Right atrium auricular region (tissue), 2 donors: ENCODE measurements around the gene COL9A3. TPM values are rescaled to one million over a fixed set of nuclear protein-coding genes. Genes with fewer than 3 reads are reported as not detected.

Experiments
- DNase-seq: peaks from one replicate; pipeline ENCODE4 v3.0.0-alpha.2; 2019; ENCODE audit warnings: low spot score
- H3K27ac ChIP-seq, 2 donors: fragments of 200-600 bp; sonication (generic); 1 replicate in 1 of 2; 2 replicates in 1 of 2; pipeline ENCODE4 v1.5.1; 2016 to 2019
- H3K27me3 ChIP-seq, 2 donors: fragments of 200-600 bp; sonication (generic); one replicate each; pipeline versions ENCODE4 v1.5.1 to v1.6.0; 2017 to 2019
- H3K36me3 ChIP-seq: fragments of 200-600 bp; sonication (generic); one replicate; pipeline ENCODE4 v1.5.1; 2016
- H3K4me1 ChIP-seq, 2 donors: fragments of 200-600 bp; sonication (generic); one replicate each; pipeline versions ENCODE4 v1.5.1 to v1.6.0; 2017 to 2019
- H3K4me3 ChIP-seq, 2 donors: fragments of 200-600 bp; sonication (generic); 1 replicate in 1 of 2; 2 replicates in 1 of 2; pipeline ENCODE4 v1.5.1; 2017 to 2019; ENCODE audit warnings: mild to moderate bottlenecking in 1 of 2, moderate library complexity in 1 of 2
- H3K9me3 ChIP-seq, 2 donors: fragments of 200-600 bp; sonication (generic); one replicate each; pipeline ENCODE4 v1.5.1; 2019
- CTCF ChIP-seq, 2 donors: fragments of 200-600 bp; sonication (generic); IDR thresholded peaks; one replicate each; pipeline ENCODE4 v1.5.1; 2019; ENCODE audit warnings: antibody characterized with exemption in 2 of 2
- total RNA-seq, 2 donors: library from RNA; depleted of rRNA; stranded (reverse); fragments of >200 nt; gene quantifications; one replicate each; pipeline ENCODE4 v1.1.0, GENCODE V29; 2016

The COL9A3 gene
- total RNA-seq, 2 donors from 2014 or later, result 4.2 to 5.7 TPM

- H3K27ac ChIP-seq, result peak overlapping the region in 1 of 2 donors; percentile 85
- no peaks in the 10 kb centered on the region for H3K27me3 ChIP-seq
- TF ChIP-seq CTCF (IDR thresholded peaks at IDR 0.05), result no peak
- DNase-seq, result no peak
- H3K4me1 ChIP-seq, result peaks cover 0 to 15% of the 10 kb centered on the region in 2 donors
- H3K9me3 ChIP-seq, result no peaks in the 10 kb centered on the region
- H3K4me3 ChIP-seq, result peak overlapping the region in 1 of 2 donors; percentile 54
- no peaks in the 10 kb centered on the region for H3K36me3 ChIP-seq
Measured at GRCh38 chr20:62825333-62825985, 8.6 kb downstream of the COL9A3 start.

DNA sequence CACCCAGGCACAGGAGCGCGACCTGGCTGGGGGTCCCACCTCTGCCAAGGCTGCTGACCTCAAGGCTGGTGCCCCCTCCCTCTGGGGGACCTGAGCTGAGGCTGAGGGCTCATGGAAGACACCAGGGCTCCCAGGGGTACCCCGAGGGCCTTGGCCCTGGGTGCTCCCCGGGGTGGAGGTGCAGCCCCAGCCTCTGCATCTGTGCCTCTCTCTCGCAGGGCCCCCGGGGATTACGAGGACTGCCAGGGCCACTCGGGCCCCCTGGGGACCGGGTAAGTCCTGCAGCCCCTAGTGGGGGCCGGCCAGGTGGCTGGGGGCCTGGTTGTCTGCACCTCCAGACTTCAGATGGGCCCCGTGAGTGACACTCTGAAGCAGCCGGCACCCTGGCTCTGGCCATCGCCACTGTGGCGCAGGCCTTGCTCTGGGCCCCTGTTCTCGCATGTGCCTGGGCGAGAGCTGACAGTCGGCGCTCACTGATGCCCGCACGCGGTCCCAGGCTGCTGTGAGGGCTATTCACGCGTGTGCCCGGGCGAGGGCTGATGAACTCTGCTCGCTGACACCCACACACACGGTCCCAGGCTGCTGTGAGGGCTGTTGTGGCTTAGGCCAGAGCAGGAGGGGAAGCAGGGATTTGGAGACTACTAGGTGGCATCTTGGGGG lies 9.3 kb downstream of the COL9A3 start:
- DNase-seq, result no peak
- no peak overlapping the region for H3K4me3 ChIP-seq
- TF ChIP-seq CTCF (IDR thresholded peaks at IDR 0.05), result no peak
- H3K36me3 ChIP-seq, result no peaks in the 10 kb centered on the region
- no peaks in the 10 kb centered on the region for H3K27me3 ChIP-seq
- no peak overlapping the region for H3K27ac ChIP-seq
- no peaks in the 10 kb centered on the region for H3K9me3 ChIP-seq
- H3K4me1 ChIP-seq, result peaks cover 0 to 12% of the 10 kb centered on the region in 2 donors

- no peak for TF ChIP-seq CTCF (IDR thresholded peaks at IDR 0.05)
- no peak for DNase-seq
- H3K4me3 ChIP-seq, result no peak overlapping the region
- H3K27ac ChIP-seq, result no peak overlapping the region
- no peaks in the 10 kb centered on the region for H3K27me3 ChIP-seq
- H3K4me1 ChIP-seq, result peaks cover 0 to 12% of the 10 kb centered on the region in 2 donors
- no peaks in the 10 kb centered on the region for H3K9me3 ChIP-seq
- H3K36me3 ChIP-seq, result no peaks in the 10 kb centered on the region
Measured at GRCh38 chr20:62826646-62827310, 9.9 kb downstream of the COL9A3 start.

DNA sequence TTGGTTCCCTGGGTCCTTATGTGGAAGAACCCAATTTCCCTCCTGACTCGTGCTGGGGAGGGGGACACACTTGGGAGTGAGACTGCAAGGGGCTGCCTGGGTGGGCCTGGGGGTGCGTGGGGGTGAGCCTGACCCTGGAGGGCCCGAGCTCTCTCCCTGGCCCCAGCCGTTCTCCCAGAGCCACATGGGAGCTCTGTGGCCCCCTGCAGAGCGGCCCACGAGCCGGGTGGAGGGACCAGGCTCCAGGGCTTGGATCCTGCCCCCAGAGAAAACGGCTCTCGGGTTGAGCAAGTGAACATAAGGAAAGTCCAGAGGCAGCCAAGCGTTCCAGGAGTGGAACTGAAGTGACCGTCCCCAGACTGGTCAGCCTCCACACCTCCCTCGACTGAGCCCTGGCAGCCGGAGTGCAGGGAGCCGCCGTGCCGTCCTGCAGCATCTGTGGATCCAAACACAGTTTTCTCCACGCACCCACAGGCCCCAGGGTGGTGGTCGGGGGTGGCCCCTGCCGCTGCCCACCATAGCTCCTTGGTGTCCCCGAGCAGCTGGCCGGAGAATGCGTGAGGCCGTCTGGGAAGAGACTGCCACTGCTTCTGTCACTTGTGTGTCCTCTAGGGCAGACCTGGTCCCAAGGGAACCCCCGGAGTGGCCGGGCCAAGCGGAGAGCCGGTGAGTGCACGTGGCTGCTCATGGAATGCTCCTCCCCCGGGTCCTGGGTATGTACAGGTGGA lies 10.6 kb downstream of the COL9A3 start:
- Histone ChIP-seq H3K36me3 (no peaks in the 10 kb centered on the region), H3K9me3 (no peaks in the 10 kb centered on the region), H3K4me1 (peaks cover 0 to 18% of the 10 kb centered on the region in 2 donors), H3K27ac (no peak overlapping the region), H3K27me3 (no peaks in the 10 kb centered on the region), H3K4me3 (no peak overlapping the region)
- no peak for DNase-seq
- TF ChIP-seq CTCF (IDR thresholded peaks at IDR 0.05), result no peak

- Histone ChIP-seq H3K4me3 (no peak overlapping the region), H3K36me3 (no peaks in the 10 kb centered on the region), H3K27ac (no peak overlapping the region), H3K4me1 (peaks cover 0 to 18% of the 10 kb centered on the region in 2 donors), H3K9me3 (no peaks in the 10 kb centered on the region), H3K27me3 (no peaks in the 10 kb centered on the region)
- no peak for TF ChIP-seq CTCF (IDR thresholded peaks at IDR 0.05)
- DNase-seq, result no peak
Measured at GRCh38 chr20:62828051-62828450, 11.2 kb downstream of the COL9A3 start.
